ENCODE measurements around the gene ENO2.
A peak's percentile ranks its signal among the peaks of the same experiment; 100 is the strongest.
"Not testable (repeated sequence)": the region's sequence is repeated elsewhere in the genome, so short reads cannot be mapped to it uniquely, and the experiment has no call there.

The ENO2 gene

GRCh38 chr12:6892683-6893082 lies 21.7 kb upstream of the ENO2 start:
- not testable (repeated sequence) for H3K36me3 Mint-ChIP-seq, H3K27me3 Mint-ChIP-seq, DNase-seq, H3K27ac Mint-ChIP-seq, H3K9me3 Mint-ChIP-seq
- Mint-ChIP-seq H3K4me1 (peaks cover 29% of the 10 kb centered on the region), H3K4me3 (peak overlapping the region; percentile 45)
- CTCF ChIA-PET, result interaction anchor here (1.3 to 2.8 kb wide), 4 partner anchors 10 to 33 kb away, joined by 3 to 20 read pairs (median 5); partner anchors contain the start of gene SPSB2

- DNase-seq, result no peak
- H3K27me3 Mint-ChIP-seq, result peaks cover 4% of the 10 kb centered on the region
- H3K4me1 Mint-ChIP-seq, result peaks cover 27% of the 10 kb centered on the region
- CTCF ChIA-PET, result interaction anchor here (0.7 kb wide), 1 partner anchor 25 kb away, joined by 3 read pairs; no protein-coding TSS in a partner anchor
- H3K36me3 Mint-ChIP-seq, result peaks cover 4% of the 10 kb centered on the region
- no peaks in the 10 kb centered on the region for H3K9me3 Mint-ChIP-seq
- H3K4me3 Mint-ChIP-seq, result no peak overlapping the region
- H3K27ac Mint-ChIP-seq, result no peak overlapping the region
These were observed 20.1 kb upstream of the ENO2 start for GRCh38 chr12:6894321-6894720.

GRCh38 chr12:6896846-6897435 lies 17.4 kb upstream of the ENO2 start:
- DNase-seq, result no peak
- Mint-ChIP-seq H3K36me3 (peaks cover 2% of the 10 kb centered on the region), H3K27ac (no peak overlapping the region), H3K27me3 (peaks cover 5% of the 10 kb centered on the region), H3K4me1 (peaks cover 10% of the 10 kb centered on the region), H3K4me3 (no peak overlapping the region), H3K9me3 (no peaks in the 10 kb centered on the region)
- CTCF ChIA-PET, result interaction anchor here (1.1 kb wide), 1 partner anchor 25 kb away, joined by 4 read pairs; no protein-coding TSS in a partner anchor

- Mint-ChIP-seq H3K36me3 (no peaks in the 10 kb centered on the region), H3K4me3 (no peak overlapping the region), H3K27ac (no peak overlapping the region), H3K9me3 (no peaks in the 10 kb centered on the region), H3K27me3 (peaks cover 5% of the 10 kb centered on the region), H3K4me1 (peaks cover 3% of the 10 kb centered on the region)
- DNase-seq, result no peak
- CTCF ChIA-PET, result interaction anchor here (0.9 to 1.5 kb wide), 4 partner anchors 8 to 45 kb away, joined by 3 to 5 read pairs (median 3); partner anchors contain the start of genes C12orf57, RNU7-1 and SPSB2
These were observed 15.0 kb upstream of the ENO2 start for GRCh38 chr12:6899427-6899826.

- no peaks in the 10 kb centered on the region for H3K9me3 Mint-ChIP-seq
- no peaks in the 10 kb centered on the region for H3K36me3 Mint-ChIP-seq
- H3K4me3 Mint-ChIP-seq, result no peak overlapping the region
- peaks cover 5% of the 10 kb centered on the region for H3K27me3 Mint-ChIP-seq
- CTCF ChIA-PET, result interaction anchor here (0.9 to 1.5 kb wide), 3 partner anchors 9 to 27 kb away, joined by 3 to 5 read pairs (median 3); partner anchors contain the start of gene SPSB2
- no peak overlapping the region for H3K27ac Mint-ChIP-seq
- DNase-seq, result no peak
- H3K4me1 Mint-ChIP-seq, result peaks cover 3% of the 10 kb centered on the region
These were observed 14.4 kb upstream of the ENO2 start for GRCh38 chr12:6899837-6900519.

GRCh38 chr12:6902448-6902847 lies 11.9 kb upstream of the ENO2 start:
- H3K9me3 Mint-ChIP-seq, result no peaks in the 10 kb centered on the region

GRCh38 chr12:6903722-6904121 lies 10.7 kb upstream of the ENO2 start:
- peak overlapping the region; percentile 39 for H3K27ac Mint-ChIP-seq
- no peaks in the 10 kb centered on the region for H3K36me3 Mint-ChIP-seq
- no peak for DNase-seq
- H3K4me1 Mint-ChIP-seq, result peaks cover 3% of the 10 kb centered on the region
- H3K9me3 Mint-ChIP-seq, result no peaks in the 10 kb centered on the region
- no peak overlapping the region for H3K4me3 Mint-ChIP-seq
- CTCF ChIA-PET, result no interaction called here
- peaks cover 14% of the 10 kb centered on the region for H3K27me3 Mint-ChIP-seq

More at GRCh38 chr12:6902448-6902847, 11.9 kb upstream of the ENO2 start:
- CTCF ChIA-PET, result interaction anchor here (1.0 to 1.6 kb wide), 5 partner anchors 11 to 207 kb away, joined by 3 to 5 read pairs (median 3); partner anchors contain the start of genes C12orf57, C1RL, RNU7-1 and SPSB2
- H3K27ac Mint-ChIP-seq, result no peak overlapping the region
- no peaks in the 10 kb centered on the region for H3K36me3 Mint-ChIP-seq
- no peak overlapping the region for H3K4me3 Mint-ChIP-seq
- no peak for DNase-seq
- H3K4me1 Mint-ChIP-seq, result peaks cover 3% of the 10 kb centered on the region
- peaks cover 10% of the 10 kb centered on the region for H3K27me3 Mint-ChIP-seq

GRCh38 chr12:6904280-6905276 lies 9.8 kb upstream of the ENO2 start, which contains the start of gene LRRC23:
Gene LRRC23 (plus strand): TSS chr12:6904822. CDS start chr12:6905634, 812 bp downstream.
- peak within 1 kb of the TSS; percentile 39 for H3K27ac Mint-ChIP-seq
- H3K9me3 Mint-ChIP-seq, result no peaks in the 10 kb centered on the region
- DNase-seq, result peak; percentile 99
- no peaks in the 10 kb centered on the region for H3K36me3 Mint-ChIP-seq
- H3K4me1 Mint-ChIP-seq, result peaks cover 3% of the 10 kb centered on the region
- H3K4me3 Mint-ChIP-seq, result no peak within 1 kb of the TSS
- peaks cover 9% of the 10 kb centered on the region for H3K27me3 Mint-ChIP-seq
- CTCF ChIA-PET, result interaction anchor here (0.9 kb wide), 1 partner anchor 10 kb away, joined by 3 read pairs; the partner anchor contains the start of gene ENO2

- Mint-ChIP-seq H3K4me1 (no peaks in the 10 kb centered on the region), H3K4me3 (no peak overlapping the region), H3K27ac (no peak overlapping the region), H3K27me3 (peaks cover 9% of the 10 kb centered on the region), H3K36me3 (no peaks in the 10 kb centered on the region), H3K9me3 (no peaks in the 10 kb centered on the region)
- no peak for DNase-seq
- CTCF ChIA-PET, result interaction anchor here (0.6 to 1.1 kb wide), 3 partner anchors 9 to 276 kb away, joined by 3 read pairs; partner anchors contain the start of gene ENO2
These were observed 8.9 kb upstream of the ENO2 start for GRCh38 chr12:6905414-6906040.

- CTCF ChIA-PET, result interaction anchor here (0.9 to 2.5 kb wide), 2 partner anchors 35 to 39 kb away, joined by 4 to 9 read pairs; partner anchors contain the start of gene SPSB2
- peaks cover 17% of the 10 kb centered on the region for H3K27me3 Mint-ChIP-seq
- not testable (repeated sequence) for H3K4me3 Mint-ChIP-seq, H3K4me1 Mint-ChIP-seq, H3K27ac Mint-ChIP-seq, H3K36me3 Mint-ChIP-seq, H3K9me3 Mint-ChIP-seq, DNase-seq
These were observed 6.2 kb upstream of the ENO2 start for GRCh38 chr12:6908141-6908540.

GRCh38 chr12:6909421-6910145 lies 4.8 kb upstream of the ENO2 start:
- peaks cover 18% of the 10 kb centered on the region for H3K4me1 Mint-ChIP-seq
- H3K4me3 Mint-ChIP-seq, result no peak overlapping the region
- CTCF ChIA-PET, result interaction anchor here (1.4 to 1.7 kb wide), 2 partner anchors 14 to 37 kb away, joined by 3 to 5 read pairs; no protein-coding TSS in a partner anchor
- H3K36me3 Mint-ChIP-seq, result no peaks in the 10 kb centered on the region
- H3K9me3 Mint-ChIP-seq, result no peaks in the 10 kb centered on the region
- no peak overlapping the region for H3K27ac Mint-ChIP-seq
- DNase-seq, result no peak
- H3K27me3 Mint-ChIP-seq, result peaks cover 17% of the 10 kb centered on the region

- Mint-ChIP-seq H3K27me3 (peaks cover 12% of the 10 kb centered on the region), H3K4me3 (peak overlapping the region; percentile 66), H3K4me1 (peaks cover 42% of the 10 kb centered on the region), H3K9me3 (no peaks in the 10 kb centered on the region), H3K27ac (peak overlapping the region; percentile 35), H3K36me3 (peaks cover 6% of the 10 kb centered on the region)
- CTCF ChIA-PET, result interaction anchor here (1.1 to 2.3 kb wide), 5 partner anchors 12 to 43 kb away, joined by 3 to 12 read pairs (median 5); partner anchors contain the start of gene SPSB2
- no peak for DNase-seq
These were observed 2.0 kb upstream of the ENO2 start for GRCh38 chr12:6912164-6912935.
